NCI-H82 treated with DMSO at 0.1 percent for 48 hours (cell line): Measurements from ENCODE around the gene RTN4.

Source experiments
- DNase-seq: peaks from one replicate; lab custom pipeline; 2025; ENCODE audit not compliant: unreplicated experiment; lab: John Stamatoyannopoulos, UW

RTN4 gene

GRCh38 chr2:54928719-54929118 is 121.5 kb downstream of the RTN4 start:
- no peak for DNase-seq

GRCh38 chr2:54927751-54928615 is 122.3 kb downstream of the RTN4 start:
- DNase-seq, result no peak

- DNase-seq, result no peak
These were observed 123.0 kb downstream of the RTN4 start for GRCh38 chr2:54927085-54927750.

GRCh38 chr2:54925022-54925421 is 125.2 kb downstream of the RTN4 start:
- DNase-seq, result no peak

- no peak for DNase-seq
These were observed 126.1 kb downstream of the RTN4 start for GRCh38 chr2:54924121-54924520.
